Panc1 (cell line): ENCODE data around the gene TPI1.

Experiments
- POLR2AphosphoS5 ChIP-seq: IDR thresholded peaks from 2 replicates; pipeline ENCODE4 v1.6.1; 2012; ENCODE audit warnings: mild to moderate bottlenecking, low read depth, low read length, moderate library complexity
- TF ChIP-seq, protein P1 (sequence below): fragments of 450-650 bp; IDR thresholded peaks from 2 replicates; pipeline ENCODE4 v1.5.1; 2017; ENCODE audit warnings: mild to moderate bottlenecking
- TF ChIP-seq, protein P2 (sequence below), 2 experiments: IDR thresholded peaks; 2 replicates each; pipeline ENCODE4 v1.6.1; 2011 to 2012; ENCODE audit warnings: low read depth in 2 of 2, control low read depth in 1 of 2, low read length in 1 of 2, mild to moderate bottlenecking in 1 of 2, moderate library complexity in 1 of 2; ENCODE audit not compliant: insufficient read depth in 1 of 2

DNA sequence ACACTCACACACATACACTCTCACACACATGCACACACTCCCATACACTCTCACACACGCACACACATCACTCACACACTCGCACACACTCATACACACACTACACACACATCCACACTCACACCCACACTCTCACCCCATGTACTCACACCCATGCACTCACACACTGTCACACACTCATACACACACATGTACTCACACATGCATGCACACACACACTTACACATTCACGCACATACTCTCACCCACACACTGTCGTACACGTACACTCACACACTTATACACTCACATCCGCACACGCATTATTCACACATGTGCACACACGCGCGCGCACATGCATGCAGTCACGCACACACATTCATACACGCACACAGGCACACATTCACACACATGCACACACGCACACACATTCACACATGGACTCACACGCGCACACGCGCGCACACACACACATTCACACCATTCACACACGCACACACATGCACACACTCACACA lies 49.6 kb upstream of the TPI1 start:
- TF ChIP-seq, protein P1, sequence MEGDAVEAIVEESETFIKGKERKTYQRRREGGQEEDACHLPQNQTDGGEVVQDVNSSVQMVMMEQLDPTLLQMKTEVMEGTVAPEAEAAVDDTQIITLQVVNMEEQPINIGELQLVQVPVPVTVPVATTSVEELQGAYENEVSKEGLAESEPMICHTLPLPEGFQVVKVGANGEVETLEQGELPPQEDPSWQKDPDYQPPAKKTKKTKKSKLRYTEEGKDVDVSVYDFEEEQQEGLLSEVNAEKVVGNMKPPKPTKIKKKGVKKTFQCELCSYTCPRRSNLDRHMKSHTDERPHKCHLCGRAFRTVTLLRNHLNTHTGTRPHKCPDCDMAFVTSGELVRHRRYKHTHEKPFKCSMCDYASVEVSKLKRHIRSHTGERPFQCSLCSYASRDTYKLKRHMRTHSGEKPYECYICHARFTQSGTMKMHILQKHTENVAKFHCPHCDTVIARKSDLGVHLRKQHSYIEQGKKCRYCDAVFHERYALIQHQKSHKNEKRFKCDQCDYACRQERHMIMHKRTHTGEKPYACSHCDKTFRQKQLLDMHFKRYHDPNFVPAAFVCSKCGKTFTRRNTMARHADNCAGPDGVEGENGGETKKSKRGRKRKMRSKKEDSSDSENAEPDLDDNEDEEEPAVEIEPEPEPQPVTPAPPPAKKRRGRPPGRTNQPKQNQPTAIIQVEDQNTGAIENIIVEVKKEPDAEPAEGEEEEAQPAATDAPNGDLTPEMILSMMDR: no peak
- TF ChIP-seq POLR2AphosphoS5: no peak
- TF ChIP-seq, protein P2, sequence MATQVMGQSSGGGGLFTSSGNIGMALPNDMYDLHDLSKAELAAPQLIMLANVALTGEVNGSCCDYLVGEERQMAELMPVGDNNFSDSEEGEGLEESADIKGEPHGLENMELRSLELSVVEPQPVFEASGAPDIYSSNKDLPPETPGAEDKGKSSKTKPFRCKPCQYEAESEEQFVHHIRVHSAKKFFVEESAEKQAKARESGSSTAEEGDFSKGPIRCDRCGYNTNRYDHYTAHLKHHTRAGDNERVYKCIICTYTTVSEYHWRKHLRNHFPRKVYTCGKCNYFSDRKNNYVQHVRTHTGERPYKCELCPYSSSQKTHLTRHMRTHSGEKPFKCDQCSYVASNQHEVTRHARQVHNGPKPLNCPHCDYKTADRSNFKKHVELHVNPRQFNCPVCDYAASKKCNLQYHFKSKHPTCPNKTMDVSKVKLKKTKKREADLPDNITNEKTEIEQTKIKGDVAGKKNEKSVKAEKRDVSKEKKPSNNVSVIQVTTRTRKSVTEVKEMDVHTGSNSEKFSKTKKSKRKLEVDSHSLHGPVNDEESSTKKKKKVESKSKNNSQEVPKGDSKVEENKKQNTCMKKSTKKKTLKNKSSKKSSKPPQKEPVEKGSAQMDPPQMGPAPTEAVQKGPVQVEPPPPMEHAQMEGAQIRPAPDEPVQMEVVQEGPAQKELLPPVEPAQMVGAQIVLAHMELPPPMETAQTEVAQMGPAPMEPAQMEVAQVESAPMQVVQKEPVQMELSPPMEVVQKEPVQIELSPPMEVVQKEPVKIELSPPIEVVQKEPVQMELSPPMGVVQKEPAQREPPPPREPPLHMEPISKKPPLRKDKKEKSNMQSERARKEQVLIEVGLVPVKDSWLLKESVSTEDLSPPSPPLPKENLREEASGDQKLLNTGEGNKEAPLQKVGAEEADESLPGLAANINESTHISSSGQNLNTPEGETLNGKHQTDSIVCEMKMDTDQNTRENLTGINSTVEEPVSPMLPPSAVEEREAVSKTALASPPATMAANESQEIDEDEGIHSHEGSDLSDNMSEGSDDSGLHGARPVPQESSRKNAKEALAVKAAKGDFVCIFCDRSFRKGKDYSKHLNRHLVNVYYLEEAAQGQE (IDR thresholded peaks at IDR 0.05; ENCODE audit: insufficient read depth in 1 of 2, low read depth in 2 of 2, low read length in 1 of 2): no peak
